GM12878 (cell line): ENCODE data around the gene TRPM3. TPM values are rescaled to one million over a fixed set of nuclear protein-coding genes. Genes with fewer than 3 reads are reported as not detected.
A peak's percentile ranks its signal among the peaks of the same experiment; 100 is the strongest.

ENCODE experiments used
- ASH2L ChIP-seq: fragments of 300-600, 200-600 bp; sonication (generic); IDR thresholded peaks from 2 replicates; pipeline ENCODE4 v1.6.1; 2017; ENCODE audit warnings: low read depth, mild to moderate bottlenecking, borderline replicate concordance
- CBX3 ChIP-seq: fragments of 200-600 bp; sonication (generic); IDR thresholded peaks from 2 replicates; pipeline ENCODE4 v1.6.1; 2016; ENCODE audit warnings: low read depth, borderline replicate concordance
- JUND ChIP-seq: IDR thresholded peaks from 2 replicates; pipeline ENCODE4 v1.6.1; 2012; ENCODE audit warnings: low read depth, mild to moderate bottlenecking, low read length, improper control_type of control experiment, moderate library complexity
- NFIC ChIP-seq: IDR thresholded peaks from 2 replicates; pipeline ENCODE4 v1.6.1; 2012; ENCODE audit warnings: low read depth, mild to moderate bottlenecking, inconsistent platforms, low read length, moderate library complexity
- NFXL1 ChIP-seq: fragments of 450-650 bp; IDR thresholded peaks from 2 replicates; pipeline ENCODE4 v1.6.1; 2017; ENCODE audit warnings: antibody characterized with exemption, mild to moderate bottlenecking, borderline replicate concordance
- RCOR1 ChIP-seq: conservative IDR thresholded peaks from 2 replicates; pipeline ENCODE4 v1.6.1; 2012; ENCODE audit warnings: low read depth, low read length, improper control_type of control experiment
- SIN3A ChIP-seq: IDR thresholded peaks from 2 replicates; pipeline ENCODE4 v1.6.1; 2012; ENCODE audit warnings: low read depth, low read length, improper control_type of control experiment
- STAT1 ChIP-seq: fragments of 450-650 bp; conservative IDR thresholded peaks from 2 replicates; pipeline ENCODE4 v1.6.1; 2014; ENCODE audit warnings: antibody characterized with exemption, mild to moderate bottlenecking
- TARDBP ChIP-seq: IDR thresholded peaks from 2 replicates; pipeline ENCODE4 v1.6.1; 2016; ENCODE audit warnings: borderline replicate concordance
- polyA plus RNA-seq, 11 experiments: library from polyadenylated mRNA; depleted of rRNA in 4 of 11; unstranded in 6 of 11; stranded (reverse) in 5 of 11; fragments of >200 nt; fragmentation: Nextera tagmentation in 4 of 11; fragmentation: Illumina TruSeq in 1 of 11; extraction: Ambion mirVana in 4 of 11; extraction: Trizol in 1 of 11; gene quantifications; 1 replicate in 1 of 11; 2 replicates in 10 of 11; pipeline versions ENCODE4 v1.2.1 to v1.2.3, GENCODE V29; 2011 to 2016; ENCODE audit warnings: inconsistent platforms in 2 of 11, missing spikeins in 2 of 11, low read depth in 1 of 11
- total RNA-seq, 4 experiments: library from RNA; depleted of rRNA in 3 of 4; stranded (reverse); fragments of >200 nt in 3 of 4; fragmentation: Illumina TruSeq in 1 of 4; extraction: Trizol in 1 of 4; gene quantifications; 2 replicates each; pipeline versions ENCODE4 v1.2.1 to v1.2.3, GENCODE V29; 2013 to 2021
- TF ChIP-seq, protein P1 (sequence below): fragments of 450-650 bp; formaldehyde crosslinking; IDR thresholded peaks from 2 replicates; pipeline ENCODE4 v1.5.0; 2022; ENCODE audit warnings: mild to moderate bottlenecking, missing genetic modification characterization
- TF ChIP-seq, protein P2 (sequence below): fragments of 450-650 bp; formaldehyde crosslinking; IDR thresholded peaks from 2 replicates; pipeline ENCODE4 v1.4.0; 2022; ENCODE audit warnings: mild to moderate bottlenecking, moderate library complexity
- TF ChIP-seq, protein P3 (sequence below): fragments of 450-650 bp; IDR thresholded peaks from 2 replicates; pipeline ENCODE4 v1.6.1; 2014; ENCODE audit warnings: mild to moderate bottlenecking
- TF ChIP-seq, protein P4 (sequence below): IDR thresholded peaks from 2 replicates; pipeline ENCODE4 v1.6.1; 2011; ENCODE audit warnings: borderline replicate concordance, low read depth, mild to moderate bottlenecking, moderate library complexity, low read length; ENCODE audit not compliant: insufficient read depth, poor library complexity, severe bottlenecking
- TF ChIP-seq, protein P5 (sequence below): fragments of 450-650 bp; IDR thresholded peaks from 2 replicates; pipeline ENCODE4 v1.6.1; 2017; ENCODE audit warnings: mild to moderate bottlenecking, moderate library complexity

TRPM3 gene
- total and polyA plus RNA-seq, 10 of the 15 experiments (the other 5 are each of a cell fraction or from before 2014, with no cell fraction given), result not detected

DNA sequence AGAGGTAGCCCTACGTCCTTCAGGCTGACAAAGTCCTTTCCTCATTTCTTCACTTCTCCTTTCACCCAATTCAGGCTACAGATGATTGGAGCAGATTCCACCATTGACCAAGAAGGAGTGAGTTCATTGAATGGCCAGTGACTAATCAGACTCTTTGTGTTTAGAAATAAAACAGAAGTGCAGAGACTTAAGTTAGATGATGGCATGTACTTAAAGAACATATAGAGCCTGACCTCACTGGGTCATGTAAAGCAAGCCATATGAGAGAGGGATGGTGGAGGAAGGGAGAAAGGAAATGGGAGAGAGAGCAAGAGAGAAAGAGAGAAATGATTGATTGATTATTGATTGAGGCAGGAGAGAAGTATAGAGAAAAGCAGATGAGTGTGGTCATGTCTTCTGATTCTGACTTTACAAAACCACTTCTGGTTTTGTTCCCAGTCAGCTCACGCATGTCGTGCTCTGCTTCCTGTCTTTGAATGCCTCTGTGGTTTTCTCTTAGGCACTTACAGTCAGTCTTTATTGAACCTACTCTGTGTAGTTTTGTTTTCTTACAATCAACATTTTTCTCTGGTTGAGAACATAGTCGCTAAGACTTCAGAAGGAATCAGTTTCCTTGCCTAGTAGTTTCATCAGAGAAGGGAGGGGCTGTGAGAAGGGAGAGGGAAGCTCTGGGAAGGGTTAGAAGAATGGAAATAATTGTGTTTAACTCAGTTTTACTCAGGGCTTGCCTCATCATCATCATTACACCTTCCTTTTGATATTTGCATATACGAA lies 557.8 kb downstream of the TRPM3 start (continued):
- TF ChIP-seq, protein P1, sequence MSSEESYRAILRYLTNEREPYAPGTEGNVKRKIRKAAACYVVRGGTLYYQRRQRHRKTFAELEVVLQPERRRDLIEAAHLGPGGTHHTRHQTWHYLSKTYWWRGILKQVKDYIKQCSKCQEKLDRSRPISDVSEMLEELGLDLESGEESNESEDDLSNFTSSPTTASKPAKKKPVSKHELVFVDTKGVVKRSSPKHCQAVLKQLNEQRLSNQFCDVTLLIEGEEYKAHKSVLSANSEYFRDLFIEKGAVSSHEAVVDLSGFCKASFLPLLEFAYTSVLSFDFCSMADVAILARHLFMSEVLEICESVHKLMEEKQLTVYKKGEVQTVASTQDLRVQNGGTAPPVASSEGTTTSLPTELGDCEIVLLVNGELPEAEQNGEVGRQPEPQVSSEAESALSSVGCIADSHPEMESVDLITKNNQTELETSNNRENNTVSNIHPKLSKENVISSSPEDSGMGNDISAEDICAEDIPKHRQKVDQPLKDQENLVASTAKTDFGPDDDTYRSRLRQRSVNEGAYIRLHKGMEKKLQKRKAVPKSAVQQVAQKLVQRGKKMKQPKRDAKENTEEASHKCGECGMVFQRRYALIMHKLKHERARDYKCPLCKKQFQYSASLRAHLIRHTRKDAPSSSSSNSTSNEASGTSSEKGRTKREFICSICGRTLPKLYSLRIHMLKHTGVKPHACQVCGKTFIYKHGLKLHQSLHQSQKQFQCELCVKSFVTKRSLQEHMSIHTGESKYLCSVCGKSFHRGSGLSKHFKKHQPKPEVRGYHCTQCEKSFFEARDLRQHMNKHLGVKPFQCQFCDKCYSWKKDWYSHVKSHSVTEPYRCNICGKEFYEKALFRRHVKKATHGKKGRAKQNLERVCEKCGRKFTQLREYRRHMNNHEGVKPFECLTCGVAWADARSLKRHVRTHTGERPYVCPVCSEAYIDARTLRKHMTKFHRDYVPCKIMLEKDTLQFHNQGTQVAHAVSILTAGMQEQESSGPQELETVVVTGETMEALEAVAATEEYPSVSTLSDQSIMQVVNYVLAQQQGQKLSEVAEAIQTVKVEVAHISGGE (CRISPR knock-in tag), result no peak
- TF ChIP-seq, protein P2, sequence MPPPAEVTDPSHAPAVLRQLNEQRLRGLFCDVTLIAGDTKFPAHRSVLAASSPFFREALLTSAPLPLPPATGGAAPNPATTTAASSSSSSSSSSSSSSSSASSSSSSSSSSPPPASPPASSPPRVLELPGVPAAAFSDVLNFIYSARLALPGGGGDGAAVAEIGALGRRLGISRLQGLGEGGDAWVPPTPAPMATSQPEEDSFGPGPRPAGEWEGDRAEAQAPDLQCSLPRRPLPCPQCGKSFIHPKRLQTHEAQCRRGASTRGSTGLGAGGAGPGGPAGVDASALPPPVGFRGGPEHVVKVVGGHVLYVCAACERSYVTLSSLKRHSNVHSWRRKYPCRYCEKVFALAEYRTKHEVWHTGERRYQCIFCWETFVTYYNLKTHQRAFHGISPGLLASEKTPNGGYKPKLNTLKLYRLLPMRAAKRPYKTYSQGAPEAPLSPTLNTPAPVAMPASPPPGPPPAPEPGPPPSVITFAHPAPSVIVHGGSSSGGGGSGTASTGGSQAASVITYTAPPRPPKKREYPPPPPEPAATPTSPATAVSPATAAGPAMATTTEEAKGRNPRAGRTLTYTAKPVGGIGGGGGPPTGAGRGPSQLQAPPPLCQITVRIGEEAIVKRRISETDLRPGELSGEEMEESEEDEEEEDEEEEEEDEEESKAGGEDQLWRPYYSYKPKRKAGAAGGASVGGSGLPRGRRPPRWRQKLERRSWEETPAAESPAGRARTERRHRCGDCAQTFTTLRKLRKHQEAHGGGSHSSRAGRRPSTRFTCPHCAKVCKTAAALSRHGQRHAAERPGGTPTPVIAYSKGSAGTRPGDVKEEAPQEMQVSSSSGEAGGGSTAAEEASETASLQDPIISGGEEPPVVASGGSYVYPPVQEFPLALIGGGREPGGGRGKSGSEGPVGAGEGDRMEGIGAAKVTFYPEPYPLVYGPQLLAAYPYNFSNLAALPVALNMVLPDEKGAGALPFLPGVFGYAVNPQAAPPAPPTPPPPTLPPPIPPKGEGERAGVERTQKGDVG (CRISPR knock-in tag), result no peak
- TF ChIP-seq NFIC, result peak; percentile 95
- no peak for TF ChIP-seq RCOR1
- no peak for TF ChIP-seq SIN3A
- TF ChIP-seq NFXL1, result no peak
- TF ChIP-seq, protein P3, sequence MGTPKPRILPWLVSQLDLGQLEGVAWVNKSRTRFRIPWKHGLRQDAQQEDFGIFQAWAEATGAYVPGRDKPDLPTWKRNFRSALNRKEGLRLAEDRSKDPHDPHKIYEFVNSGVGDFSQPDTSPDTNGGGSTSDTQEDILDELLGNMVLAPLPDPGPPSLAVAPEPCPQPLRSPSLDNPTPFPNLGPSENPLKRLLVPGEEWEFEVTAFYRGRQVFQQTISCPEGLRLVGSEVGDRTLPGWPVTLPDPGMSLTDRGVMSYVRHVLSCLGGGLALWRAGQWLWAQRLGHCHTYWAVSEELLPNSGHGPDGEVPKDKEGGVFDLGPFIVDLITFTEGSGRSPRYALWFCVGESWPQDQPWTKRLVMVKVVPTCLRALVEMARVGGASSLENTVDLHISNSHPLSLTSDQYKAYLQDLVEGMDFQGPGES, result no peak
- peak; percentile 78 for TF ChIP-seq JUND
- TF ChIP-seq CBX3, result no peak
- TF ChIP-seq STAT1, result no peak
- TF ChIP-seq, protein P4, sequence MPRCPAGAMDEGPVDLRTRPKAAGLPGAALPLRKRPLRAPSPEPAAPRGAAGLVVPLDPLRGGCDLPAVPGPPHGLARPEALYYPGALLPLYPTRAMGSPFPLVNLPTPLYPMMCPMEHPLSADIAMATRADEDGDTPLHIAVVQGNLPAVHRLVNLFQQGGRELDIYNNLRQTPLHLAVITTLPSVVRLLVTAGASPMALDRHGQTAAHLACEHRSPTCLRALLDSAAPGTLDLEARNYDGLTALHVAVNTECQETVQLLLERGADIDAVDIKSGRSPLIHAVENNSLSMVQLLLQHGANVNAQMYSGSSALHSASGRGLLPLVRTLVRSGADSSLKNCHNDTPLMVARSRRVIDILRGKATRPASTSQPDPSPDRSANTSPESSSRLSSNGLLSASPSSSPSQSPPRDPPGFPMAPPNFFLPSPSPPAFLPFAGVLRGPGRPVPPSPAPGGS, result peak; percentile 70
- TF ChIP-seq TARDBP, result no peak
- TF ChIP-seq, protein P5, sequence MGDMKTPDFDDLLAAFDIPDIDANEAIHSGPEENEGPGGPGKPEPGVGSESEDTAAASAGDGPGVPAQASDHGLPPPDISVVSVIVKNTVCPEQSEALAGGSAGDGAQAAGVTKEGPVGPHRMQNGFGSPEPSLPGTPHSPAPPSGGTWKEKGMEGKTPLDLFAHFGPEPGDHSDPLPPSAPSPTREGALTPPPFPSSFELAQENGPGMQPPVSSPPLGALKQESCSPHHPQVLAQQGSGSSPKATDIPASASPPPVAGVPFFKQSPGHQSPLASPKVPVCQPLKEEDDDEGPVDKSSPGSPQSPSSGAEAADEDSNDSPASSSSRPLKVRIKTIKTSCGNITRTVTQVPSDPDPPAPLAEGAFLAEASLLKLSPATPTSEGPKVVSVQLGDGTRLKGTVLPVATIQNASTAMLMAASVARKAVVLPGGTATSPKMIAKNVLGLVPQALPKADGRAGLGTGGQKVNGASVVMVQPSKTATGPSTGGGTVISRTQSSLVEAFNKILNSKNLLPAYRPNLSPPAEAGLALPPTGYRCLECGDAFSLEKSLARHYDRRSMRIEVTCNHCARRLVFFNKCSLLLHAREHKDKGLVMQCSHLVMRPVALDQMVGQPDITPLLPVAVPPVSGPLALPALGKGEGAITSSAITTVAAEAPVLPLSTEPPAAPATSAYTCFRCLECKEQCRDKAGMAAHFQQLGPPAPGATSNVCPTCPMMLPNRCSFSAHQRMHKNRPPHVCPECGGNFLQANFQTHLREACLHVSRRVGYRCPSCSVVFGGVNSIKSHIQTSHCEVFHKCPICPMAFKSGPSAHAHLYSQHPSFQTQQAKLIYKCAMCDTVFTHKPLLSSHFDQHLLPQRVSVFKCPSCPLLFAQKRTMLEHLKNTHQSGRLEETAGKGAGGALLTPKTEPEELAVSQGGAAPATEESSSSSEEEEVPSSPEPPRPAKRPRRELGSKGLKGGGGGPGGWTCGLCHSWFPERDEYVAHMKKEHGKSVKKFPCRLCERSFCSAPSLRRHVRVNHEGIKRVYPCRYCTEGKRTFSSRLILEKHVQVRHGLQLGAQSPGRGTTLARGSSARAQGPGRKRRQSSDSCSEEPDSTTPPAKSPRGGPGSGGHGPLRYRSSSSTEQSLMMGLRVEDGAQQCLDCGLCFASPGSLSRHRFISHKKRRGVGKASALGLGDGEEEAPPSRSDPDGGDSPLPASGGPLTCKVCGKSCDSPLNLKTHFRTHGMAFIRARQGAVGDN, result no peak
- peak; percentile 91; the same call in 1 of the 2 replicates for TF ChIP-seq ASH2L
